Astrocyte (in vitro differentiated cells and primary cell): ENCODE results near the gene PSMD4. TPM values are rescaled to one million over a fixed set of nuclear protein-coding genes. Genes with fewer than 3 reads are reported as not detected.
A peak's percentile ranks its signal among the peaks of the same experiment; 100 is the strongest.

Experiments used
- DNase-seq: peaks from one replicate; pipeline ENCODE4 v3.0.0-alpha.2; 2010; ENCODE audit warnings: low read depth
- FAIRE-seq: peaks from 2 replicates; lab custom pipeline; 2011; peaks lifted over from hg19 to GRCh38; lab: Jason Lieb, UNC
- H2AFZ ChIP-seq: 2 replicates; pipeline ENCODE4 v1.6.0; 2012; ENCODE audit warnings: low read depth, low read length, inconsistent platforms
- H3K27ac ChIP-seq: 2 replicates; pipeline ENCODE4 v1.5.1; 2011; ENCODE audit warnings: low read depth, low read length, inconsistent platforms
- H3K27me3 ChIP-seq: 2 replicates; pipeline ENCODE4 v1.6.0; 2011; ENCODE audit warnings: low read length, inconsistent platforms; ENCODE audit not compliant: insufficient read depth
- H3K36me3 ChIP-seq: 2 replicates; pipeline ENCODE4 v1.5.1; 2011; ENCODE audit warnings: low read length, inconsistent platforms; ENCODE audit not compliant: insufficient read depth
- H3K4me1 ChIP-seq: 2 replicates; pipeline ENCODE4 v1.5.1; 2011; ENCODE audit warnings: low read length, inconsistent platforms; ENCODE audit not compliant: insufficient read depth
- H3K4me2 ChIP-seq: 2 replicates; pipeline ENCODE4 v1.6.0; 2012; ENCODE audit warnings: low read length, inconsistent platforms
- H3K4me3 ChIP-seq: 2 replicates; pipeline ENCODE4 v1.5.1; 2011; ENCODE audit warnings: low read depth, mild to moderate bottlenecking, low read length, inconsistent platforms; ENCODE audit not compliant: insufficient read depth
- H3K79me2 ChIP-seq: 2 replicates; pipeline ENCODE4 v1.6.0; 2012; ENCODE audit warnings: mild to moderate bottlenecking, low read length, inconsistent platforms; ENCODE audit not compliant: insufficient read depth
- H3K9ac ChIP-seq: 2 replicates; pipeline ENCODE4 v1.6.0; 2012; ENCODE audit warnings: mild to moderate bottlenecking, low read length, inconsistent platforms
- H3K9me3 ChIP-seq: 2 replicates; pipeline ENCODE4 v1.5.1; 2012; ENCODE audit warnings: low read depth, mild to moderate bottlenecking, low read length, inconsistent platforms; ENCODE audit not compliant: insufficient read depth
- H4K20me1 ChIP-seq: 2 replicates; pipeline ENCODE4 v1.6.0; 2012; ENCODE audit warnings: low read length, inconsistent platforms; ENCODE audit not compliant: insufficient read depth
- H3K27ac Mint-ChIP-seq: one replicate; pipeline ENCODE4 v1.8.0; 2021; ENCODE audit warnings: mild to moderate bottlenecking, mixed read lengths; ENCODE audit not compliant: unreplicated experiment
- H3K27me3 Mint-ChIP-seq: one replicate; pipeline ENCODE4 v1.8.0; 2021; ENCODE audit warnings: low read depth, mixed read lengths; ENCODE audit not compliant: unreplicated experiment
- H3K36me3 Mint-ChIP-seq: one replicate; pipeline ENCODE4 v1.8.0; 2021; ENCODE audit warnings: low read depth, mixed read lengths; ENCODE audit not compliant: unreplicated experiment
- H3K4me1 Mint-ChIP-seq: one replicate; pipeline ENCODE4 v1.8.0; 2021; ENCODE audit warnings: low read depth, mixed read lengths; ENCODE audit not compliant: unreplicated experiment
- H3K4me3 Mint-ChIP-seq: one replicate; pipeline ENCODE4 v1.8.0; 2021; ENCODE audit warnings: mild to moderate bottlenecking, moderate library complexity, mixed read lengths; ENCODE audit not compliant: unreplicated experiment
- H3K9me3 Mint-ChIP-seq: one replicate; pipeline ENCODE4 v1.8.0; 2021; ENCODE audit warnings: mild to moderate bottlenecking, mixed read lengths; ENCODE audit not compliant: unreplicated experiment
- EZH2 ChIP-seq: IDR thresholded peaks from 2 replicates; pipeline ENCODE4 v1.6.1; 2012; ENCODE audit warnings: mild to moderate bottlenecking, low read length, inconsistent platforms; ENCODE audit not compliant: insufficient read depth
- total RNA-seq: library from RNA; stranded (reverse); gene quantifications from 2 replicates; pipeline ENCODE4 v1.2.1, GENCODE V29; 2021
- TF ChIP-seq, protein P1 (sequence below): IDR thresholded peaks from 2 replicates; pipeline ENCODE4 v1.5.1; 2011; ENCODE audit warnings: low read depth, mild to moderate bottlenecking, inconsistent platforms, low read length, moderate library complexity; ENCODE audit not compliant: insufficient read depth

Gene PSMD4
- total RNA-seq, 1 donor from 2014 or later = 171 TPM

- Mint-ChIP-seq H3K4me1 (no peaks in the 10 kb centered on the region), H3K36me3 (peaks cover 33% of the 10 kb centered on the region), H3K9me3 (peaks cover 2% of the 10 kb centered on the region), H3K4me3 (no peak overlapping the region), H3K27me3 (no peaks in the 10 kb centered on the region), H3K27ac (no peak overlapping the region)
- no peaks in the 10 kb centered on the region for H3K4me1 ChIP-seq
- no peaks in the 10 kb centered on the region for H3K79me2 ChIP-seq
- no peak overlapping the region for H2AFZ ChIP-seq
- H4K20me1 ChIP-seq = peaks cover 3% of the 10 kb centered on the region
- H3K4me2 ChIP-seq = no peak overlapping the region
- H3K9ac ChIP-seq = no peak overlapping the region
- peaks cover 47% of the 10 kb centered on the region for H3K36me3 ChIP-seq
- no peak overlapping the region for H3K27ac ChIP-seq
- no peak for TF ChIP-seq EZH2
- TF ChIP-seq, protein P1, sequence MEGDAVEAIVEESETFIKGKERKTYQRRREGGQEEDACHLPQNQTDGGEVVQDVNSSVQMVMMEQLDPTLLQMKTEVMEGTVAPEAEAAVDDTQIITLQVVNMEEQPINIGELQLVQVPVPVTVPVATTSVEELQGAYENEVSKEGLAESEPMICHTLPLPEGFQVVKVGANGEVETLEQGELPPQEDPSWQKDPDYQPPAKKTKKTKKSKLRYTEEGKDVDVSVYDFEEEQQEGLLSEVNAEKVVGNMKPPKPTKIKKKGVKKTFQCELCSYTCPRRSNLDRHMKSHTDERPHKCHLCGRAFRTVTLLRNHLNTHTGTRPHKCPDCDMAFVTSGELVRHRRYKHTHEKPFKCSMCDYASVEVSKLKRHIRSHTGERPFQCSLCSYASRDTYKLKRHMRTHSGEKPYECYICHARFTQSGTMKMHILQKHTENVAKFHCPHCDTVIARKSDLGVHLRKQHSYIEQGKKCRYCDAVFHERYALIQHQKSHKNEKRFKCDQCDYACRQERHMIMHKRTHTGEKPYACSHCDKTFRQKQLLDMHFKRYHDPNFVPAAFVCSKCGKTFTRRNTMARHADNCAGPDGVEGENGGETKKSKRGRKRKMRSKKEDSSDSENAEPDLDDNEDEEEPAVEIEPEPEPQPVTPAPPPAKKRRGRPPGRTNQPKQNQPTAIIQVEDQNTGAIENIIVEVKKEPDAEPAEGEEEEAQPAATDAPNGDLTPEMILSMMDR = no peak
- H3K27me3 ChIP-seq = no peaks in the 10 kb centered on the region
- no peak for DNase-seq
- no peaks in the 10 kb centered on the region for H3K9me3 ChIP-seq
- H3K4me3 ChIP-seq = no peak overlapping the region
- no peak for FAIRE-seq
Observed at GRCh38 chr1:151294742-151295462, 40.4 kb downstream of the PSMD4 start.

DNA sequence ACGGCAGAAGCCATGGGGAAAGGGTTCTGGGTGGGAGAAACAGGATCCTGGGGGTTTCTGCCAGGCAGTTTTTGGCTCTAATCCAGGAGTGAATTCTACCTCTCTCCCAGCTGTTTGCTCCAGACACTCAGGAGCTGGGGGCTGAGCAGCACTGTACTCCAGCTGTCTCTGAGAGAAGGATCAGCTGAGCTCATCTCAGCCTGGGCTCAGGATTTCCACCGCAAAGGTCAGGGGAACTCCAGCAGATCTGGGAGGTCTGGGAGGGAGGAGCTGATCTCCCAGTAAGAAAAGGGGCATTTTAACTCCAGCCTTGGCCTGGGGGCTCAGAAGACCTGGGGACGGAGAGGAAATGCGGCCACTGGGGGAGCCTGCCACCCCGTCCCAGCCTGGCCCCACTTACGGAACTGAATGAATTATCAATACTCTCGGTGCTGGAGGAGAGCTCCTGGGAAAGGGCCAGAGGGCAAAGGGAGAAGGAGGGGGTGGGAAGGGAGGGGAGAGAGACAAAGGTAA lies 55.3 kb downstream of the PSMD4 start:
- H3K4me1 Mint-ChIP-seq = peaks cover 63% of the 10 kb centered on the region
- Histone ChIP-seq H3K4me1 (peaks cover 56% of the 10 kb centered on the region), H3K4me3 (no peak overlapping the region), H3K27ac (peak overlapping the region; percentile 49), H3K9ac (peak overlapping the region; percentile 27), H2AFZ (no peak overlapping the region), H4K20me1 (peaks cover 39% of the 10 kb centered on the region), H3K36me3 (peaks cover 42% of the 10 kb centered on the region), H3K27me3 (no peaks in the 10 kb centered on the region), H3K9me3 (no peaks in the 10 kb centered on the region), H3K4me2 (peak overlapping the region; percentile 70), H3K79me2 (peaks cover 45% of the 10 kb centered on the region)
- peak; percentile 31 for DNase-seq
- H3K9me3 Mint-ChIP-seq = no peaks in the 10 kb centered on the region
- H3K36me3 Mint-ChIP-seq = peaks cover 43% of the 10 kb centered on the region
- no peak for FAIRE-seq
- H3K4me3 Mint-ChIP-seq = peak overlapping the region; percentile 62
- H3K27me3 Mint-ChIP-seq = no peaks in the 10 kb centered on the region
- TF ChIP-seq EZH2 = no peak
- TF ChIP-seq, protein P1 = no peak
- H3K27ac Mint-ChIP-seq = peak overlapping the region; percentile 100

DNA sequence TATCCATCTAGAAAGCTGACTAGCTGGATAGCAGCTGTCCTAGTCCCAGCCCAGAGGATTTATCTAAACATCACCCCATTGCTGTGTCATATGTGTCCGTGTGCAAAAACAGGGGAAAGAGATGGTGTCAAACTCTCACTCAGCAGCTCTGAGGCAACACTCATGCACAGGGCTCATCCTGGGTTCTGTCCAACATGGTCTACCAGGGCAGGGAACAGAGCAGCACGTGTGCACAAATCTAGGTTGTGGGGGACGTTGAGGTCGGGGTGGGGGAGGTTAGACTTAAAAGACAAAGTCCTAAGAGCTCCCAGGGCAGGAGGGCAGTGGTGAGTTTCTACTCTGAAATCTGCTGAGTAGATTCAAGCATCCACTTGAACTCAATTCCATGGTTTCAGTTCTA lies 56.5 kb downstream of the PSMD4 start:
- DNase-seq = no peak
- peaks cover 56% of the 10 kb centered on the region for H3K4me1 ChIP-seq
- no peaks in the 10 kb centered on the region for H3K9me3 ChIP-seq
- peaks cover 41% of the 10 kb centered on the region for H3K36me3 ChIP-seq
- H3K27me3 Mint-ChIP-seq = no peaks in the 10 kb centered on the region
- H3K4me2 ChIP-seq = peak overlapping the region; percentile 70
- peaks cover 40% of the 10 kb centered on the region for H4K20me1 ChIP-seq
- H3K4me3 Mint-ChIP-seq = peak overlapping the region; percentile 64
- H3K79me2 ChIP-seq = peaks cover 54% of the 10 kb centered on the region
- TF ChIP-seq EZH2 = no peak
- TF ChIP-seq, protein P1 = no peak
- peaks cover 43% of the 10 kb centered on the region for H3K36me3 Mint-ChIP-seq
- no peak overlapping the region for H2AFZ ChIP-seq
- no peak for FAIRE-seq
- peak overlapping the region; percentile 27 for H3K9ac ChIP-seq
- H3K27ac Mint-ChIP-seq = peak overlapping the region; percentile 100
- H3K4me1 Mint-ChIP-seq = peaks cover 63% of the 10 kb centered on the region
- H3K27ac ChIP-seq = peak overlapping the region; percentile 67
- peak overlapping the region; percentile 1 for H3K4me3 ChIP-seq
- H3K9me3 Mint-ChIP-seq = no peaks in the 10 kb centered on the region
- H3K27me3 ChIP-seq = no peaks in the 10 kb centered on the region
